Karpas-422 (cell line): ENCODE data around the gene MTA3. TPM values are rescaled to one million over a fixed set of nuclear protein-coding genes. Genes with fewer than 3 reads are reported as not detected.

Experiments
- DNase-seq: peaks from one replicate; pipeline ENCODE4 v3.0.0-alpha.2; 2015
- H2AFZ ChIP-seq: fragments of 200-600 bp; sonication (generic); 2 replicates; pipeline ENCODE4 v1.6.1; 2014; ENCODE audit warnings: antibody characterized with exemption, low read length, mixed read lengths
- H3K27ac ChIP-seq: fragments of 200-600 bp; sonication (generic); 2 replicates; pipeline ENCODE4 v1.5.1; 2014; ENCODE audit warnings: mild to moderate bottlenecking, low read length, moderate library complexity
- H3K27me3 ChIP-seq: fragments of 200-600 bp; sonication (generic); 2 replicates; pipeline ENCODE4 v1.6.1; 2014; ENCODE audit warnings: low read length, mixed read lengths
- H3K36me3 ChIP-seq: fragments of 200-600 bp; sonication (generic); 2 replicates; pipeline ENCODE4 v1.6.1; 2014; ENCODE audit warnings: low read length, mixed read lengths; ENCODE audit not compliant: insufficient read depth
- H3K4me1 ChIP-seq: fragments of 200-600 bp; sonication (generic); 2 replicates; pipeline ENCODE4 v1.6.1; 2014; ENCODE audit warnings: mild to moderate bottlenecking, low read length, mixed read lengths
- H3K4me2 ChIP-seq: fragments of 200-600 bp; sonication (generic); 2 replicates; pipeline ENCODE4 v1.6.1; 2014; ENCODE audit warnings: low read length, low read depth, mild to moderate bottlenecking; ENCODE audit not compliant: poor library complexity, severe bottlenecking
- H3K4me3 ChIP-seq: fragments of 200-600 bp; sonication (generic); 2 replicates; pipeline ENCODE4 v1.5.1; 2014; ENCODE audit warnings: mild to moderate bottlenecking, antibody characterized with exemption, low read length, mixed read lengths
- H3K79me2 ChIP-seq: fragments of 200-600 bp; sonication (generic); 2 replicates; pipeline ENCODE4 v1.6.1; 2014; ENCODE audit warnings: mild to moderate bottlenecking, low read length, mixed read lengths
- H3K9ac ChIP-seq: fragments of 200-600 bp; sonication (generic); 2 replicates; pipeline ENCODE4 v1.6.0; 2014; ENCODE audit warnings: low read length
- H3K9me2 ChIP-seq: fragments of 200-600 bp; sonication (generic), shearing (Covaris generic); replicated peaks from 2 replicates; pipeline ENCODE4 v1.6.0; 2014; ENCODE audit warnings: mild to moderate bottlenecking, low read length, moderate library complexity; ENCODE audit not compliant: insufficient read depth
- H3K9me3 ChIP-seq: fragments of 300-700, 200-600 bp; sonication (generic); 2 replicates; pipeline ENCODE4 v1.6.1; 2014; ENCODE audit warnings: low read length, mixed read lengths
- H4K20me1 ChIP-seq: fragments of 200-600 bp; sonication (generic); 2 replicates; pipeline ENCODE4 v1.6.1; 2014; ENCODE audit warnings: mild to moderate bottlenecking, antibody characterized with exemption, low read length, low read depth; ENCODE audit not compliant: insufficient read depth
- small RNA-seq: library from RNA; depleted of rRNA; stranded (forward); fragments of <200 nt; gene quantifications from one replicate; pipeline ENCODE3, GENCODE V24; 2014
- total RNA-seq: library from RNA; depleted of rRNA; stranded (reverse); fragments of >200 nt; shearing (Covaris generic); gene quantifications from 2 replicates; pipeline ENCODE4 v1.2.3, GENCODE V29; 2014; ENCODE audit warnings: low replicate concordance; rRNA removed

The MTA3 gene
- total RNA-seq, 1 experiment from 2014 or later: 149 TPM

DNA sequence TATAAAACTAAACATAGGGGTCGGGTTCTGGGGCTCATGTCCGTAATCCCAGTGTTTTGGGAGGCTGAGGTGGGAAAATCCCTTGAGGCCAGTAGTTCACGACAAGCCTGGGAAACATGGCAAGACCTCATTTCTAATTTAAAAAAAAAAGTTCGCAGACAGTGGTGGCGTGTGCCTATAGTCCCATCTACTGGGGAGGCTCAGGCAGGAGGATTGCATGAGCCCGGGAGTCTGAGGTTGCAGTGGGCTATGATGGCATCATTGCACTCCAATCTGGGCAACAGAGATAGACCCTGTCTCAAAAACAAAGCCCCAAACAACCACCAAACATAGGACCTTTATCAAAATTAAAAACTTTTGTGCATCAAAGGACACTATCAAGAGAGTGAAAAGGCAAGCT, 233.7 kb downstream of the MTA3 start:
- H3K27me3 ChIP-seq: no peaks in the 10 kb centered on the region
- H3K9ac ChIP-seq: no peak overlapping the region
- H3K9me3 ChIP-seq: no peaks in the 10 kb centered on the region
- H3K4me1 ChIP-seq: peaks cover 8% of the 10 kb centered on the region
- H3K27ac ChIP-seq: no peak overlapping the region
- no peak for DNase-seq
- no peak overlapping the region for H2AFZ ChIP-seq
- H3K4me3 ChIP-seq: no peak overlapping the region
- H4K20me1 ChIP-seq: no peaks in the 10 kb centered on the region
- H3K79me2 ChIP-seq: no peaks in the 10 kb centered on the region
- H3K36me3 ChIP-seq: no peaks in the 10 kb centered on the region; the same call in 1 of the 2 replicates
- H3K4me2 ChIP-seq: no peak overlapping the region
- no peaks in the 10 kb centered on the region for H3K9me2 ChIP-seq

DNA sequence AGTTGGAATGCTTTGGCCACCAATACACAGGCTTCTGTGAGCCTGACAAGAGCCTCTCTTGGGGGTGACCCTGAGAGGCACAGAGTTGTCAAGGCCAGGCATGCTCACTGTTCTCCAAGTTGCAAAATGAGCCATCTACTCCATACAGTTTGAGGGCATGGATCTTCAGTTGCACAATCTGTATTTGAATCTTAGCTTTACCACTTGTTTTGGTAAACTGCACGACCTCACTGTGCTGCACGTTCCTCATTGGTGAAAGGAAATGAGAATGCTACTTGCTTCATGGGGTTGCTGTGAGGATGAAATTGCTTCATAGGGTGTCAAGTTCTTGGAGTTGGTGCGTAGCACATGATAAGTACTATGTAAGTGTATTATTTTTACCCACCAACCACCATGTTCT, 235.9 kb downstream of the MTA3 start:
- no peak overlapping the region for H3K9ac ChIP-seq
- H3K4me2 ChIP-seq: no peak overlapping the region

DNA sequence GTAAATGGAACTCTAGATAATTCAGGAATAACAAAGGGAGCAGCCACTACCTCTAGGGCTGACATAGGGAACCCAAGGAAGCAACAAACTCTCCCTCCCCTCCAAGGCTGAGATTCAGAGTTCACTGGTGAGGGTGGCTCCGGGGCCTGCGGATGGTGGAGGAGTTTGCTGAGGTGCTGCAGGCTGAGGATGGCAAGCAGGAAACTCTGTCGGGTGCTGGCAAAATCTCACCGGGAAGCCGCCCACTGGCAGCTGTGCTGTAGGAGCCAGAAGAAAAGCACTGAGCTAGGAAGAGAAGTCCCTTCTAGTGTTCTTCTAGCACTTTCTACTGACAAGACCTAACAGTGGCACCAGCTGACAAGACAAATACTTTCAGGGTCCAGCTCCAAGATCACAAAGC, 236.5 kb downstream of the MTA3 start:
- H4K20me1 ChIP-seq: no peaks in the 10 kb centered on the region
- peaks cover 16% of the 10 kb centered on the region for H3K4me1 ChIP-seq
- DNase-seq: no peak
- H3K9me2 ChIP-seq: no peaks in the 10 kb centered on the region
- no peak overlapping the region for H2AFZ ChIP-seq
- no peak overlapping the region for H3K9ac ChIP-seq
- no peak overlapping the region for H3K4me3 ChIP-seq
- no peaks in the 10 kb centered on the region for H3K79me2 ChIP-seq
- no peaks in the 10 kb centered on the region; the same call in 1 of the 2 replicates for H3K36me3 ChIP-seq
- no peak overlapping the region for H3K4me2 ChIP-seq
- H3K9me3 ChIP-seq: no peaks in the 10 kb centered on the region
- no peak overlapping the region for H3K27ac ChIP-seq
- no peaks in the 10 kb centered on the region for H3K27me3 ChIP-seq

More for the DNA sequence above, 235.9 kb downstream of the MTA3 start:
- Histone ChIP-seq H2AFZ (no peak overlapping the region), H3K36me3 (no peaks in the 10 kb centered on the region; the same call in 1 of the 2 replicates), H3K27me3 (no peaks in the 10 kb centered on the region), H3K4me3 (no peak overlapping the region), H4K20me1 (no peaks in the 10 kb centered on the region), H3K9me3 (no peaks in the 10 kb centered on the region), H3K27ac (no peak overlapping the region), H3K4me1 (peaks cover 12% of the 10 kb centered on the region), H3K9me2 (no peaks in the 10 kb centered on the region), H3K79me2 (no peaks in the 10 kb centered on the region)
- DNase-seq: no peak

Small RNA genes lying within 50 kb of the gene (small RNA-seq; reads per million reads assigned to genes)
- gene AC074375.1: not detected
- not detected for gene RNU6-137P

Other genes with a start within 250 kb of the MTA3 start
- gene COX7A2L, start 207.4 kb upstream of the MTA3 start, total RNA-seq: 202 and 232 TPM in 2 replicates
- gene KCNG3, start 74.7 kb upstream of the MTA3 start, total RNA-seq: not detected in 2 replicates
- gene OXER1, start 195.5 kb downstream of the MTA3 start, total RNA-seq: not detected in 2 replicates
- not detected in 2 replicates for gene HAAO, start 224.0 kb downstream of the MTA3 start, total RNA-seq